Endometrial microvascular endothelial cells (primary cell): Measurements from ENCODE around the gene ANXA4. TPM values are rescaled to one million over a fixed set of nuclear protein-coding genes. Genes with fewer than 3 reads are reported as not detected.

Experiments
- total RNA-seq: library from RNA; depleted of rRNA; stranded (reverse); fragments of >200 nt; gene quantifications from one replicate; pipeline ENCODE4 v1.2.3, GENCODE V29; 2015; ENCODE audit errors: inconsistent ontology term

The ANXA4 gene
- total RNA-seq, 1 donor from 2014 or later, result 50.1 TPM

Other genes starting within 250 kb of the ANXA4 start
- 47.8 TPM for gene AAK1, start 98.4 kb upstream of the ANXA4 start, total RNA-seq
- 9.4 TPM for gene GMCL1, start 87.5 kb downstream of the ANXA4 start, total RNA-seq
- gene SNRNP27, start 151.8 kb downstream of the ANXA4 start, total RNA-seq, result 65.0 TPM
- gene MXD1, start 173.0 kb downstream of the ANXA4 start, total RNA-seq, result 4.1 TPM
- not detected for gene ASPRV1, start 219.5 kb downstream of the ANXA4 start, total RNA-seq